ENCODE data around the gene UTP15. TPM values are rescaled to one million over a fixed set of nuclear protein-coding genes. Genes with fewer than 3 reads are reported as not detected.

Gene UTP15, protein sequence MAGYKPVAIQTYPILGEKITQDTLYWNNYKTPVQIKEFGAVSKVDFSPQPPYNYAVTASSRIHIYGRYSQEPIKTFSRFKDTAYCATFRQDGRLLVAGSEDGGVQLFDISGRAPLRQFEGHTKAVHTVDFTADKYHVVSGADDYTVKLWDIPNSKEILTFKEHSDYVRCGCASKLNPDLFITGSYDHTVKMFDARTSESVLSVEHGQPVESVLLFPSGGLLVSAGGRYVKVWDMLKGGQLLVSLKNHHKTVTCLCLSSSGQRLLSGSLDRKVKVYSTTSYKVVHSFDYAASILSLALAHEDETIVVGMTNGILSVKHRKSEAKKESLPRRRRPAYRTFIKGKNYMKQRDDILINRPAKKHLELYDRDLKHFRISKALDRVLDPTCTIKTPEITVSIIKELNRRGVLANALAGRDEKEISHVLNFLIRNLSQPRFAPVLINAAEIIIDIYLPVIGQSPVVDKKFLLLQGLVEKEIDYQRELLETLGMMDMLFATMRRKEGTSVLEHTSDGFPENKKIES
- 4.8 and 14.5 TPM in 2 replicates for total RNA-seq (2014; rRNA removed; shearing (Covaris generic); ENCODE audit: low replicate concordance)

DNA sequence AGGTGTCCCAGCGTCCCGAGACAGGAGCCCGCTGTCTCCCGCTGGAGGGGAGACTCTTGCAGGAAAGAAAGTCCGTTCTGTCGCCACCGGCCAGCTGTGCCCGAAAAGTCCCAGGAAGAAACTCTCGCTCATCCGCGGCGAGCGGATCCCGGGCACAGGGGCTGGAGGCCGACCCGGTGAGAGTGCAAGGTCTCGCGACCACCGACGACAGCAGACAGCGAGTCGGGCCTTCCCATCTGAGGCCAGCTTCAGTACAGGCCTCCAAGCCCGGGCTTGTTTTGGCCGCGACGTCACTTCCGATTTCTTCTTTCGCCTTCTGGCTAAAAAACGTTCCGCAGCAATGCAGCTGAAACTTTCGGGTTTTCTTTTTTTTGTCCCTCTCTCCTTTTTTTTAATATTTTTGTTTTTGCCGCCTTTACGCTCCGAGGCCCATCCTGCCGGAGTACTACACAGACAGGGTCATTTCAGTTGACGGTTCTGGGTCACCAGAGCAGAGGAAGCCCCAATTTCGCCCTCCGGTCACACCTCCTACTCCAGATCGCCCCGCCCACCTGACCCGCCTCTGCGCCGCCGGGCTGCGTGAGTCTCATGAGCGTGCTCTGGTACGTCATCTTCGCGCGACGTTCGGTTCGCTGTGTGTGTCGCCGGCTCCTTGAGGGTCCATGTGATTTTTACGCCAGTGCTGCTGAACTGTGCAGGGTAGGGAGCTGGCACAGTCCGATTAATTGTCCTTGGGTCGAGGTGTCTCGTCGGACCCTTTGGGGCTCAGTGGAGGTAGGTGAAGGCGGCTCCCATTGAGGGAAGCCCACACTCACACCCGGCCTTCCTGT, at the start of gene UTP15, which contains the start of gene ANKRA2:
Gene UTP15, plus strand, starts transcription at position 605 of the 830 bp plus-strand sequence. CDS start 1,602 bp downstream, outside the sequence.
Gene ANKRA2, minus strand, starts transcription at position 501 of the 830 bp plus-strand sequence. CDS start 2,758 bp downstream, outside the sequence.
- in situ Hi-C loops (cut with HindIII; ENCODE audit: low pct_unique_long_range_greater_than_20kb, low sequenced_read_pairs) = no loop called here
- peak; percentile 91 for DNase-seq (ENCODE audit: low read depth)

DNA sequence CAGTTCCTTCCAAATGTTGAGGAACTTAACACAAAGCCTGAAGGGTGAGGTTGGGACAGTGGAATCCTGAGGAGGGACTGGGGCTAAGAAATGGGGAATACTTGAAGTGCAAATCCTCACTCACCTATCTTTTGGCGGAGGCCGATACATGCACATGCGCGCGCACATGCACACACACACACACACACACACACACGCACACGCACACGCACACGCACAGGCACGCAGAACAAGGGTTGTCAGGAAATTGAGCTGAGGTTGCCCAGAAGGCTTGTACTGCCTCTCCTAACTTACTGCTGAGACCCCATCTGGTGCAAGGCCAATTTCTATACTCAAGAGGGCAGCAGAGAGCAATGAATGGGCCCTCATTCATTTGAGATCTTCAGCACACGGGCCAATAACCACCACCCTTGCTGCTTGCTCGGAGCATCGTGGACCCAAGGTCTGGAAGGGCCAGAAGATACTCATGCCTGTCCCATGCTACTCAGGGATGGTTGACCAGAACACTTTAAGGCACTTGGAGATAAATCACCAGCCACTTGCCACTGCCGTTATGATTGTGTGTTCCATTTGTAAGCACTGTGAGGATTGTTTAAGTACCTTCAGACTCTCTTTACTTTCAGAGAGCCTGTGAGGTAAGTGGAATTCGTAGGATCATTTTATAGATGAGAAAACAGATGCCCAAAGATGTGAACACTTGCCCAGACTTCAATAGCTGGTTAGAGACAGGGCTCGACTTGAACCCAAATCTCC, 45.8 kb upstream of the UTP15 start:
- DNase-seq (ENCODE audit: low read depth) = peak; percentile 73
- in situ Hi-C loops (cut with HindIII; ENCODE audit: low pct_unique_long_range_greater_than_20kb, low sequenced_read_pairs) = no loop called here

DNA sequence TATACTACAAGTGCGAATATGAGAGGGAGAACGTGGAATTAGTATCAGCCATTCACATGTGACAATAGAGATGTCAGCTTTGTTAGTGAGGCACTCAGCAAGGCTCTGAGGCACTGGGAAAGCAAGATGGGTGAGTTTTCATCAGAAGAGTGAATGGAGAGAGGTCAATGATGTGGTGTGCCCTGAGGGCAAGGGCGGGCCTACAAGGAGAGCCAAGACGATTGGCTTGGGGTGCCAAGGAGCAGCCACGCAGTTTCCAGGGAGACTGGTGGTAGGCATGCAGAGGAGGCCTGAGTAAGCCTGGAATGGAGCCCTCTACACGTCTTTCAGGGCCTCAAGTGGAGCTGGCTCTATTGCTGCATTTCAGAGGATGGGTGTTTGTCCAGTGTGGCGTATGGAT, 42.6 kb upstream of the UTP15 start:
- DNase-seq (ENCODE audit: low read depth) = no peak
- in situ Hi-C loops (cut with HindIII; ENCODE audit: low pct_unique_long_range_greater_than_20kb, low sequenced_read_pairs) = no loop called here

DNA sequence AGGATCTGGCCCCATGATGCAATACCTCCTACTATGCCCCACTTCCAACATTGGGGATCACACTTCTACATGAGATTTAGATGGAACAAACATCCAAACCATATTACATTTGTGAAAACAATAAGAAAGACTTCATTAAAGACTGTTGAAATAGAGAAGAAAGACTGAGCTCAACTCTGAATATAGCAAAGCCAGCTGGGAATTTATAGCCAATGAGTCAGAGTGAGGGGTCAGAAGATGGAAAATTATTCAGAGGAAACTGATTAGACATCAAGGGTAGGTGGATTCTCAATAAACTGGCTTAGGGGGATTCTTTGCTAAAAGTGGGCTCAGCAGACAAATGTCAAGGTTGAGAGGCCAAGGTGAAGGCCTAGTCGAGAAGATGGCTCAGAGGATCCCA, 41.7 kb upstream of the UTP15 start:
- no peak for DNase-seq (ENCODE audit: low read depth)

DNA sequence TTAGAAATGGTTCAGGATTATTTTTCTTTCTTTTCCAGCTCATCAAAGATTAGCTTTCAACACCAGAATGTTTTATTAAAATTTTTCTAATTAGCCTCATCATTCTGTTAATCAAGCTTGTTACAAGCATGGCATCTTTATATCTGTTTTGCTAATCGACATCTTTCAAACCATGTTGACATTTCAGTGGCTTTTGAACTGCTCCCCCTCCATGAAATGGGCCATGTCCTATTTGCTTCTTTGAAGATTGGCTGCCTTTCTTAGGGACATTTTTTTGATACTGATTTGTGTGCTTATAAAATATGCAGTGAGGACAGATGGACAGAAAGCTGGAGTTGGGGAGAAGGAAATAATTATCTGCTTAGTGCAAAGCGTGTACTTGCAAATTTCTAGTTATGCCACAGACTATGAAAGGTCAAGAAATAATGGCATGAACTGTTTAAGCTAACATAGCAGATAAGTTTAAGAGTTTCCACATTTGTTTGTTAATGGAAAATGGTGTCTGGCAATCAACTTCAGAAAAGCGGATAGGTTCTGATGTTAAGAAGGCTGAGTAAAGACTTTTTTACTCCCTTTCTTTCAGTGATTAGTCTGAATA, 39.8 kb upstream of the UTP15 start:
- DNase-seq (ENCODE audit: low read depth) = no peak
- in situ Hi-C loops (cut with HindIII; ENCODE audit: low pct_unique_long_range_greater_than_20kb, low sequenced_read_pairs) = no loop called here

More for the DNA sequence above, 41.7 kb upstream of the UTP15 start:
- in situ Hi-C loops (cut with HindIII; ENCODE audit: low pct_unique_long_range_greater_than_20kb, low sequenced_read_pairs) = no loop called here

DNA sequence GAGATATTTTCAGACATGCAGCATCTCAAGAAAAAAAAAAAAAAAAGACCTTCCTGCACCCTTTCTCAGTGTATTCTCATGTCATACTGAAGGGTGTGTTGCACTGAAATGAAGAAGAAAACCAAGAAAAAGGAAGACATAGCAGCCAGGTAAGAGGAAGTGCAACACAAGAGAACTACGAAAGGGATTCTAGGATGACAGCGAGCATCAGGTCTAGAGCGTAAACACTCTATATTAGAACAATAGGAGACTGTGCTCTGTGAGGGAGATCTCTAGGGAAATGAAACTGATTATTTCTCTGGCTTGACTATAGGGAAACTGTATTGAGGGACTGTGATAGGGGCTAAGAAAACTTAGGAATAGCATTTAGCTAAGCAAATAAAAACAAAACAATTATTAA, 37.3 kb upstream of the UTP15 start:
- in situ Hi-C loops (cut with HindIII; ENCODE audit: low pct_unique_long_range_greater_than_20kb, low sequenced_read_pairs) = no loop called here
- no peak for DNase-seq (ENCODE audit: low read depth)

DNA sequence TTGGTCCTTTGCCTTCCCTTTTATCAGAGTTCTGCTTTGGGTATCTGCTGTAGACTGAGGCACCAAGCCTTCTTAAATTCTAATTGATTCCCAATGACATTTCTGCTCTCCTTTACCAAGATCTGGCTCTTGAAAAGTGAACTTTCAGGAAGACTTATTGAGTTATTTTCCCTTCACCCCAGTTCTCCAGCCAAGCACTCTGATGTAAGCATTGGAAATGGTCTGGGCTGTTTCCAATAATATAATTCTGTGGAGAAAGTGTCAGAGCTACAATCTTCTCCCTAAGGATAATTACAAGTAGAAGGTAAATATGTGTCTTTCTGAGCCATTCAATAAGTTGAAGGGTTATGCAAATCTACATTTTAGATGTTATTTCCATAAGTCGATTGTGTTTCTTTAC, 36.5 kb upstream of the UTP15 start:
- in situ Hi-C loops (cut with HindIII; ENCODE audit: low pct_unique_long_range_greater_than_20kb, low sequenced_read_pairs) = no loop called here
- no peak for DNase-seq (ENCODE audit: low read depth)

DNA sequence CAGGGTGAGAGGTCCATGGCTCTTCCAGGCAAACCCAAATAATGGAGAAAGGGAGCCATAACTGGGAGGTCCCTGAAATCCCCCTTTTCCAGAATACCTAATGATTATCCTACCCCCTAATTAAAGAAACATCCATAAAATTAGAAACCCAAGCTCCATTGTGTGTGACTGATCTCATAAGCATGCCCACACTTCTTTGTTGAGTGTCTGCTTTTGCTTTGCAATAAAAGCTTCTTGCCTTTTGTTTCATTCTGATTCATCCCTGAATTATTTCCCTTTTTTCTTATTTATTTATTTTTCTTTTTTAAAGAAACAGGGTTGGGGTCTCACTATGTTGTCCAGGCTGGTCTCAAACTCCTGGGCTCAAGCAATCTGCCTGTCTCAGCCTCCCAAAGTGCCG, 34.2 kb upstream of the UTP15 start:
- no peak for DNase-seq (ENCODE audit: low read depth)
- in situ Hi-C loops (cut with HindIII; ENCODE audit: low pct_unique_long_range_greater_than_20kb, low sequenced_read_pairs) = no loop called here

DNA sequence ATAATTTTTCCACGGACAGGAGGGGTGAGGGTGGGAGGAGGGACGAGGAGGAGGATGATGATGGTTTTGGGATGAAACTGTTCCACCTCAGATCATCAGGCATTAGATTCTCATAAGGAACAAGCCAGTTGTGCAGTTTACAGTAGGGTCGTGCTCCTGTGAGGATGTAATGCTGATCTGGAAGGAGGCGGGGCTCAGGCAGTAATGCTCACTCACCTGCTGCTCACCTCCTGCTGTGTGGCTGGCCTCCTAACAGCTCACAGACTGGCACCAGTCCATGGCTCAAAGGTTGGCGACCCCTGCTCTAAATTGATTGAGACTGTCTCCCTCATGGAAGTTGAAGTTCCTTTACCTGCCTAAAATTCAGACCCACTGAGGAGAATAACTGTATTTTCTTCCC, 33.3 kb upstream of the UTP15 start:
- in situ Hi-C loops (cut with HindIII; ENCODE audit: low pct_unique_long_range_greater_than_20kb, low sequenced_read_pairs) = no loop called here
- DNase-seq (ENCODE audit: low read depth) = no peak

DNA sequence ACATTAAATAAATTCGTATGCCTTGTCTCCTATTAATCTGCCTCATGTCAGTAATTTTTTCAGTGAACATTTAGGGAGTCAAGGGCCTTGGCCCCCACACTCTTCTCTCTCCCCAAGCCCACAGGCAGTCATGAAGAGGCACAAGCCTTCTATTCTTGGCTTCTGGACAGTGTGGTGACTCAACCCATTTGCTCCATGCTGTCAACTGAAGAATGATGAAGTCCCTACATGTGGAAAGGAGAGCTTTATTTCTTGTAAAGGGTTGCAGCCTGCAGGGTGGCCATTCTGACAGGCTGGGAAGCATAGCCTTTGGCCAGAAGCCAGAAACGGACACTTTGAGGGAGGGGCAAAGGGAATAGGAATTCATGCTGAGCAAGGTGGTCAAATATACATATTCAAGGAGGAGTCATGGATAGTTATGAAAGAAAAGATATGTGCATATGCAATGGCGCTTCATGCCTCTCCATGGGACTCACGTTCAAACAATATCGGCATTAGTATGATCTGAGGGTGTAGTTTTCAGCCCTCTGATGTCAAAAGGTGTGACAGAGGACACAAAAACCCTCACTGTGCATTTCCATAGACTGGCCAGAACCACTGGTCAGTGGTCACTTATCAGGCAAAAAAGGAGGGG, 31.4 kb upstream of the UTP15 start:
- no peak for DNase-seq (ENCODE audit: low read depth)
- in situ Hi-C loops (cut with HindIII; ENCODE audit: low pct_unique_long_range_greater_than_20kb, low sequenced_read_pairs) = no loop called here

DNA sequence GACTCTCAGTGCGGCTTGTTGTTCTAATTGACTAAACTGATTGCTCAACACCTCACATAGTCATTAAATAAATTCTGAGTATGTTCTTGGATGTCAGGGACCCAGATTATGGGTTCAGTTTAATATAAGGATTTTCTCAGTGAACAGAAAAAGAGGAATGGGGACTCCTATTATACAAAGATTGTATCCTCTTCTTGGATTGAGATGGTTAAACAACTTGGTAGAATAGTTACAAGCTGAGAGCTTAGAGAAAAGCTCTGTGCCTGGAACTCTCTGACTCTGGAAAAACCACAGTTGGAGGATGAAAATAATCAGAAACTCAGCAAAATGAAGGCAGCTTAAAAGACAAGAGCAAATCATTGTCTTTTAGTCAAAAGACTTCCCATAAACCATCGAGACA, 30.6 kb upstream of the UTP15 start:
- in situ Hi-C loops (cut with HindIII; ENCODE audit: low pct_unique_long_range_greater_than_20kb, low sequenced_read_pairs) = no loop called here
- no peak for DNase-seq (ENCODE audit: low read depth)

DNA sequence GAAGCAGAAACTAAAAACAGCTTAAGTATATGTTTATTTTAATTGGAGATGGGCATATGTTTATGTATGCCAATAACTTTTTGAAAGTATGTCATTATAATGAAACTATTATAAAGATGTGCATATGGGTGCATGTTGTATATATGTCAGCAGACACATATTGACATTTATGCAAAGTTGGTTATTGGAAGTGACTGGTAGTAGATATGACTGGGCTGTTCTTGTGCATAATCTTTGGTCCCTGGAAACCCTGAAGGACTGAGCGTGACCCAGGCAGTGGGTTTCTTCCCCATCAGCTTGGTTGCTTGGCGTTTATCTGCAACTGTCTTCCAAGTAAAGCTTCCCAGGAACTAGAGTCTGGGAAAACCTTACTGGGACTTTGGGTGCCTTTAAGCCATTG, 25.8 kb upstream of the UTP15 start:
- no peak for DNase-seq (ENCODE audit: low read depth)
- in situ Hi-C loops (cut with HindIII; ENCODE audit: low pct_unique_long_range_greater_than_20kb, low sequenced_read_pairs) = no loop called here

DNA sequence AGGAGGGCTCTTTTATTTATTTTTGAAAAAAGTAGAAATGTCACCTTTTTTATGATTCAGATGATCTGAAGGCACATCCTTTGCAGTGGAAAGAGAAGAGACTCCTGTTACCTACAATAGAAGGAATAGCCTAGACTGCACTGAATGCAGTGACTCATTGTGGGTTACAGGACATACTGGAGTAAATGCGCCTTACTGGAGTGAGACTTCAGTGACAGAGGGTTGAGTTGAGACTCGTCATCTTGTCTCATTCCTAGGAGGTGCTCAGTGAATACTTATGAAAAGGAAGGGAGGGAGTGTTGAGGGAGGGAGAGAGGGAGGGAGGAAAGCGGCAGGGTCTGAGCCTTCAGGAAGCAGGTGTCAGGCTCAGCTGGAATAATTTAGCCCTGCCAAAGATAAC, 25.4 kb upstream of the UTP15 start:
- DNase-seq (ENCODE audit: low read depth) = peak; percentile 85
- in situ Hi-C loops (cut with HindIII; ENCODE audit: low pct_unique_long_range_greater_than_20kb, low sequenced_read_pairs) = no loop called here

DNA sequence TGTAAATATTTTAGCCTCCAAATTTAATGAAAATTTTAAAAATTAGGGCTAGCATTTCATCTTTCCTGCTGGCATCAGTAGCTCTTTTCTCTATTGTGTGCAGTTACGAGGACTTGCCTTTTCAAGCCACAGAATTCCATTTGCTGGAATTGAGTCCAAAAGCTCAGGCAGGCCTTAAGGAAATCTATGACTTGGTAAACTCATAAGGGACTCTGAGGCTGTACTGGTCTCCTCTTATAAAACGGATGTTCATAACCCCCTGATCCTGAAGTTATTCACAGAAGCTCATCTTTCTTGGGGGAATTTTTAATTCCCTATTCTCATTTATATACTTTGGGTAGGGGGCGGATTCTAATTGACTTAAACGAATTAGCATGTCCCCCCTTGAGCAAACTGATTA, 23.5 kb upstream of the UTP15 start:
- in situ Hi-C loops (cut with HindIII; ENCODE audit: low pct_unique_long_range_greater_than_20kb, low sequenced_read_pairs) = no loop called here
- DNase-seq (ENCODE audit: low read depth) = no peak

DNA sequence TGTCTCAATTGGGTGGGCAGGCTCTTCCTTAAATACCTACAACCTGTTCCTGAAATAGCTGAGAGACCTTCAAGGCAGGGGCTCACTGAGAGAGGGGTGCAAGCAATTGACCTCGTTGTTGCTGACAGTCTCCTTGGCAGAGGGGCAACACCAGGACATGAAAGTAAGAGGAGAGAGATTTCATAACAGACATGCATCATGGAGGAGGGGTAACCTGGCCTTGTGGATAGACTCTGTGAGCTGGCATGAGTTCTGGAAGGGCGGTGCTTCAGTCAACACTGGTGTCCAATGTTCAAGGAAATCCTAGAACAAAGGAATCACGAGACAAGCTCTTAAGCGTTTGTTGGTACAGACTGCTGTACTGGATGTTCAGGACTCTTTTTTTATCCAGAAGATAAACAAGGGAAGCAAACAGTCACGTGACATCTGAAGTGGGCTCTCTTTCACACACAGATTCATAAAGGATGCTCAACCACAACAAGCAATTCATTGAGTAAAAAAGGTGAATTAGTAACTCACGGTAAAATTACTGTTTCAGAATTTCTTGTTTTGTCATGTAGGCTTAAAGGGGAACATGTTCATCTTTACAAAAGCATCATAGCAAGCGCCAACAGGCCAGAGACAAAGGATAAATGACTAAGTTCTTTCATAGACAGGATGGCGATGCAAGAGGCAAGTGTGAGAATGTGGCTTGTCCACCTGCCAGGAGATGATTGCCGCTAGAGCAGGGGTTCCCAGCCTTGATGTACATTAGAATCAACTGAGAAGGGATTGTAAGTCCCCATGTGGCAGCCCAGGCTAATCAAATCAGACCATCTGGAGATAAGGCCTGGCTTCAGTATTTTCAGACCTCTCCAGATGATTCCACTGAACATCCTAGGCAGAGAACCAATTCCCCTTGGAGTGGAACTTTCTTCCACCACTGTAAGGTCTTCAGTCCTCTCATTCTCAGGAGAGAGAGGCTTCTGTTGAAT, 20.8 kb upstream of the UTP15 start:
- in situ Hi-C loops (cut with HindIII; ENCODE audit: low pct_unique_long_range_greater_than_20kb, low sequenced_read_pairs) = no loop called here

DNA sequence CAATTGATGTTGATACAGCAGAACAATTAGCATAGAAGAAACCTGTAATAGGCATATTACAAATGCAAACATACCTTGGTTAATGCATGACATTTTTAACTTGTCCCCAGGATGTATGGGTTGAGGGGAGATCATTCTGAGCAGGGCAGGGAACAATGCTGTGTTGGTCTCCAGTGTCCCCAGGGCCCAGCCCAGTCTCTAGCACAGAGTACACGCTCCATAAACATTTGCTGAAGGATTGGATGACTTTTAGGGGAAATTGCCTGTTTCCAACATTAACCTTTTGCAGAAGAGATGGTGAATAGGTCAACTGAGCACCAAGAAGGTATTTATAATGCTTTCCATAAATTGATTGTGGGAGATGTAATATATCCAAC, 20.2 kb upstream of the UTP15 start:
- DNase-seq (ENCODE audit: low read depth) = no peak
- in situ Hi-C loops (cut with HindIII; ENCODE audit: low pct_unique_long_range_greater_than_20kb, low sequenced_read_pairs) = no loop called here

More for the DNA sequence above, 20.8 kb upstream of the UTP15 start:
- no peak for DNase-seq (ENCODE audit: low read depth)

DNA sequence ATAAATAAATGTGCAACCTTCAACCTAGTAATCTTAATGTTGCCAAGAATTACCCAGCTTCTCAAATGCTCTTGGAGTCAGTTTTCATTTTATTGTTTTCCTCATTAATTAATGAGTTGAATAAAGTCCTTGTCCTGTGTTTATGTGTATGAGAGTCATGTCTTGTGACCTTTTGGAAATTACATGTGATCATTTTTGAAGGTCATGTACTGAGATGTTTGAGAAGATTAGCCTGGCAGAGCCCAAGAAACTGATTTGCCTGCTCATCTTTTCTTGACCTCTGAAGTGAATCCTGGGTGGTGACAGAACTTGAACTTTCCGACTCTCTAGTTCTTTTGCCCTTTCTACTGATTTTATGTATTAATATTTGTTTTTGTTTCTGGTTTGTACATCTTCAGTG, 15.5 kb upstream of the UTP15 start:
- no peak for DNase-seq (ENCODE audit: low read depth)
- in situ Hi-C loops (cut with HindIII; ENCODE audit: low pct_unique_long_range_greater_than_20kb, low sequenced_read_pairs) = no loop called here
